DND-41 (cell line): Measurements from ENCODE around the gene SSUH2.

ENCODE experiments used
- ATAC-seq: fragments of 200-7000 bp; cut with Tn5 transposase; 3 replicates; pipeline ENCODE4 v1.9.1; 2021; ENCODE audit warnings: low read depth; ENCODE audit not compliant: insufficient read depth
- DNase-seq: peaks from one replicate; pipeline ENCODE4 v3.0.0-alpha.2; 2020
- H2AFZ ChIP-seq: 2 replicates; pipeline ENCODE4 v1.6.0; 2012; ENCODE audit warnings: low read depth, low read length
- H3K27ac ChIP-seq: 2 replicates; pipeline ENCODE4 v1.5.1; 2012; ENCODE audit warnings: low read length, inconsistent platforms
- H3K27me3 ChIP-seq: fragments of 200-600 bp; sonication (generic); 2 replicates; pipeline ENCODE4 v1.6.0; 2012; ENCODE audit warnings: low read length, mild to moderate bottlenecking, inconsistent platforms; ENCODE audit not compliant: insufficient read depth, poor library complexity
- H3K36me3 ChIP-seq: 2 replicates; pipeline ENCODE4 v1.5.1; 2012; ENCODE audit warnings: low read length, inconsistent platforms; ENCODE audit not compliant: insufficient read depth
- H3K4me1 ChIP-seq: 2 replicates; pipeline ENCODE4 v1.5.1; 2012; ENCODE audit warnings: mild to moderate bottlenecking, low read length; ENCODE audit not compliant: insufficient read depth
- H3K4me2 ChIP-seq: 2 replicates; pipeline ENCODE4 v1.6.0; 2012; ENCODE audit warnings: mild to moderate bottlenecking, moderate library complexity, low read length, inconsistent platforms; ENCODE audit not compliant: insufficient read depth
- H3K4me3 ChIP-seq, 2 experiments: fragments of 200-600 bp in 1 of 2; shearing (Covaris generic) in 1 of 2; 2 replicates each; pipeline ENCODE4 v1.5.1; 2012 to 2016; ENCODE audit warnings: inconsistent platforms in 2 of 2, low read length in 2 of 2, mild to moderate bottlenecking in 2 of 2, low read depth in 1 of 2, moderate library complexity in 1 of 2
- H3K79me2 ChIP-seq: 2 replicates; pipeline ENCODE4 v1.6.0; 2012; ENCODE audit warnings: low read length, inconsistent platforms; ENCODE audit not compliant: insufficient read depth
- H3K9ac ChIP-seq: 2 replicates; pipeline ENCODE4 v1.6.0; 2012; ENCODE audit warnings: low read depth, mild to moderate bottlenecking, inconsistent platforms, low read length, moderate library complexity
- H3K9me3 ChIP-seq: 2 replicates; pipeline ENCODE4 v1.5.1; 2012; ENCODE audit warnings: low read length, moderate library complexity, mild to moderate bottlenecking, inconsistent platforms; ENCODE audit not compliant: insufficient read depth, severe bottlenecking
- H4K20me1 ChIP-seq: 2 replicates; pipeline ENCODE4 v1.6.0; 2012; ENCODE audit warnings: low read length; ENCODE audit not compliant: insufficient read depth
- EZH2 ChIP-seq: IDR thresholded peaks from 3 replicates; pipeline ENCODE4 v1.6.1; 2012; ENCODE audit warnings: borderline replicate concordance, low read depth, mild to moderate bottlenecking, moderate library complexity, low read length, inconsistent platforms; ENCODE audit not compliant: severe bottlenecking
- TF ChIP-seq, protein P1 (sequence below): IDR thresholded peaks from 2 replicates; pipeline ENCODE4 v1.5.1; 2012; ENCODE audit warnings: borderline replicate concordance, low read length, moderate library complexity, mild to moderate bottlenecking; ENCODE audit not compliant: poor library complexity, severe bottlenecking; ENCODE audit errors: extremely low read depth

The SSUH2 gene

DNA sequence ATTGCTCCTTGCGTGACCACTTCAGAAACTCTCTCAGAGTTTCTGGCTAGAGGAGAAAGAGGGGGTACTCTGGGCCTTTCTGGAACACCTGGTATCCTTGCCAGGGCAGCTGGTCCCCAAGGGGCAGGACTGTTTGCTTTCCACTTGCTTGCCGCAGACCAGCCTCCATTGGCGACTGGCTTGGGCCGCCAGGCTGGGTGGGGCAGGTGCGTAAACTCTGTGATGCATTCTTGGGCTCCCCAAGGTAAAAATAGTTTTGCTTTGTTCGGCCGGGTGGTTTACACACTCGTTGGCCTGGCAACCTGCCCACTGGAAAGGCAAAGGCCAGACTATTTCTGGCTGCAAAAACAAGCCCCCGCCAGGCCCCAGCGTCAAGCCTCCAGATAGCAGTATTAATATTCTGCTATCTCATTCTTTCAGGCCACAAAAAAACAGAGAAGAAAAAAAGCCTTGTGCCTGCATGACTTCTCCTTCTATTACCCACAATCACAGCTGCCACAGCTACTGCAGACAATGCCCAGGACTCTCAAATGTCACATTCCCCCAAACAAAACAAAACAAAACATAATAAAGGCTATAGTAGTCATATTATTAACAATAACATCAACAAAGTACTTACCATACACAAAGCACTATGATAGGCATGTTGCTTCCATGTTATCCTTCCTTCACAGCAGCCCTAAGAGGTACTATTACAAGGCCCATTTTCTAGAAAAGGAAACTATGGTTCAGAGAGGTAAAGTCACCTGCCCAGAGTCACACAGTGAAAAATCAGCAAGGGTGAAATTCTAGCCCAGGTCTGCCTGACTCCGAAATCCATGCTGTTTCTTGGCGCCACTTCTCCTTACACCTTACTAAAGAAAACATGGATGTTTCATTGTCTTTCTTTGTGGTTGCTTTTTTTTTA, 14.0 kb upstream of the SSUH2 start:
- H3K4me2 ChIP-seq: no peak overlapping the region
- H3K9ac ChIP-seq: no peak overlapping the region
- no peaks in the 10 kb centered on the region for H4K20me1 ChIP-seq
- ATAC-seq (no peak), DNase-seq (no peak)
- no peaks in the 10 kb centered on the region for H3K79me2 ChIP-seq
- H3K27ac ChIP-seq: no peak overlapping the region
- no peaks in the 10 kb centered on the region for H3K9me3 ChIP-seq
- no peak for TF ChIP-seq EZH2
- TF ChIP-seq, protein P1, sequence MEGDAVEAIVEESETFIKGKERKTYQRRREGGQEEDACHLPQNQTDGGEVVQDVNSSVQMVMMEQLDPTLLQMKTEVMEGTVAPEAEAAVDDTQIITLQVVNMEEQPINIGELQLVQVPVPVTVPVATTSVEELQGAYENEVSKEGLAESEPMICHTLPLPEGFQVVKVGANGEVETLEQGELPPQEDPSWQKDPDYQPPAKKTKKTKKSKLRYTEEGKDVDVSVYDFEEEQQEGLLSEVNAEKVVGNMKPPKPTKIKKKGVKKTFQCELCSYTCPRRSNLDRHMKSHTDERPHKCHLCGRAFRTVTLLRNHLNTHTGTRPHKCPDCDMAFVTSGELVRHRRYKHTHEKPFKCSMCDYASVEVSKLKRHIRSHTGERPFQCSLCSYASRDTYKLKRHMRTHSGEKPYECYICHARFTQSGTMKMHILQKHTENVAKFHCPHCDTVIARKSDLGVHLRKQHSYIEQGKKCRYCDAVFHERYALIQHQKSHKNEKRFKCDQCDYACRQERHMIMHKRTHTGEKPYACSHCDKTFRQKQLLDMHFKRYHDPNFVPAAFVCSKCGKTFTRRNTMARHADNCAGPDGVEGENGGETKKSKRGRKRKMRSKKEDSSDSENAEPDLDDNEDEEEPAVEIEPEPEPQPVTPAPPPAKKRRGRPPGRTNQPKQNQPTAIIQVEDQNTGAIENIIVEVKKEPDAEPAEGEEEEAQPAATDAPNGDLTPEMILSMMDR: no peak
- H3K4me1 ChIP-seq: no peaks in the 10 kb centered on the region
- no peak overlapping the region for H3K4me3 ChIP-seq
- no peak overlapping the region for H2AFZ ChIP-seq
- no peaks in the 10 kb centered on the region for H3K27me3 ChIP-seq
- no peaks in the 10 kb centered on the region for H3K36me3 ChIP-seq

DNA sequence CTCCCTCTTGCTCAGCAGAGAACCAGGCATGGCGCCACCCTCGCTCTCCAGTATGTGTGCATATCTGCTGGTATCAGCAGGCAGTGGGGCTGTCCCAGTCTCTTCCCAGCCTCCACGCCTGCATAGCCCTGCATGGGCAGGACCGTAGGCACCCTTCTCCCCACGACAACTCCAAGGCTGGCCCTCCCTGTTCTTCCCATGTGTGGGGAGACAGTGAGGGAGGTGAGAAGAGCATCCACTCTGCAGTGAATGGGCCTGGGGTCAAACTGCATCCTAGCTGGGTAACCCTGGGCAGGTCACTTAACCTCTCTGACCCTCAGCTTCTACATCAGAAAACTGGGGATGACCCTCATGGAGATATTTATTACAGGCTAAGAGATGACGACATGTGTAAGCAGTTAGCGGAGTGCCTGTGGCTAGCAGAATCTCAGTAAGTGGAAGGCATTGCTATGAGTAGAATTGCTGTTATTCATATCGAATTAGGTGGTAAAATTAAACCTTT, 13.3 kb upstream of the SSUH2 start:
- DNase-seq (no peak), ATAC-seq (no peak)
- no peaks in the 10 kb centered on the region for H3K9me3 ChIP-seq
- TF ChIP-seq, protein P1: no peak
- TF ChIP-seq EZH2: no peak
- no peaks in the 10 kb centered on the region for H3K4me1 ChIP-seq
- no peak overlapping the region for H2AFZ ChIP-seq
- H3K4me3 ChIP-seq: no peak overlapping the region
- H3K27ac ChIP-seq: no peak overlapping the region
- H3K9ac ChIP-seq: no peak overlapping the region
- no peaks in the 10 kb centered on the region for H4K20me1 ChIP-seq
- no peak overlapping the region for H3K4me2 ChIP-seq
- no peaks in the 10 kb centered on the region for H3K27me3 ChIP-seq
- H3K79me2 ChIP-seq: no peaks in the 10 kb centered on the region
- H3K36me3 ChIP-seq: no peaks in the 10 kb centered on the region

DNA sequence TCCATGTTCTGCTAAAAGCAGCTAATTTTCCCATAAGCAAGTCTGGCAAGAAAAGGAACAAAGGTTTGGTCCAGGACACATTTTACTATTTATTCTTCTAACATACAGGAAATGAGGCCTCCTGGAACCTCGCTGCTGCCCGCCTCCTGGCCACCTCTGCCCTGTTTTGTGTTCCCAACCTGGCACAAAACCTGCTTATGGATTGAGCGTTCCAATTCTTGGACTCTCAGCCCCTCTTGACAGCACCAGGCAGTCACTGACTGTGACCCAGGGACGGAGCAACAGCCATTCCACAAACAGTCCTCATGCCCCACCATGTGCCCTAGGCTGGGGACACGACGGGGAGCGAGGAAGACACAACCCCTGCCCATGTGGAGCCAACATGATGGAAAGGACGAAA, 11.6 kb upstream of the SSUH2 start:
- Histone ChIP-seq H3K36me3 (no peaks in the 10 kb centered on the region), H3K4me3 (no peak overlapping the region), H3K27ac (no peak overlapping the region), H3K9ac (no peak overlapping the region), H2AFZ (no peak overlapping the region), H3K9me3 (no peaks in the 10 kb centered on the region), H3K27me3 (no peaks in the 10 kb centered on the region), H3K4me1 (no peaks in the 10 kb centered on the region), H3K4me2 (no peak overlapping the region), H4K20me1 (no peaks in the 10 kb centered on the region), H3K79me2 (no peaks in the 10 kb centered on the region)
- DNase-seq (no peak), ATAC-seq (no peak)
- no peak for TF ChIP-seq EZH2
- TF ChIP-seq, protein P1: no peak
